ENCODE data around the gene FOXQ1. TPM values are rescaled to one million over a fixed set of nuclear protein-coding genes. Genes with fewer than 3 reads are reported as not detected.
A peak's percentile ranks its signal among the peaks of the same experiment; 100 is the strongest.

Gene FOXQ1
- total RNA-seq, 1 donor from 2014 or later = not detected

DNA sequence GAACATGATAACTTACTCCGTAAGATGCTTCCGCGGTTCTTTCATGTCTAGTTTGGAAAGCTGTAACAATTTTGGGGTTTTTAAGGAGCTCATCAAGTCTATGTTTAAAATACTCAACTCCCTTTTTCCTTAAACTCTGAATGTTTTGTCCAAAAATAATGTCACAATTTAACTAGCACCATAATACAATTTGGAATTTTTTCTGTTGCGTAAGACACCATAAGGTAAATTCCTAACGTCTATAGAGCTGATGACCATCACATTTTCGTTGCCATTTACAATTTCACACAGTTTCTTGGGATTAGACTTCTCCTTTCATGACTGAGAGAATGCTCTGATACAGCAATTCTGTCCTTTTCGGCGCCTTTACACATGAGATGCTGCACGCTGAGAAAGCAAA, 50.7 kb downstream of the FOXQ1 start:
- H3K4me3 Mint-ChIP-seq = no peak overlapping the region
- TF ChIP-seq CTCF (conservative IDR thresholded peaks at IDR 0.05) = no peak
- no peaks in the 10 kb centered on the region for H3K36me3 Mint-ChIP-seq (ENCODE audit: low read depth)
- peaks cover 47% of the 10 kb centered on the region for H3K27me3 Mint-ChIP-seq (ENCODE audit: low read depth)
- no peaks in the 10 kb centered on the region for H3K9me3 Mint-ChIP-seq
- no peak overlapping the region for H3K27ac Mint-ChIP-seq (ENCODE audit: unreplicated experiment)
- H3K4me1 Mint-ChIP-seq = no peaks in the 10 kb centered on the region
- no peak for DNase-seq (ENCODE audit: low read depth, low spot score)

GRCh38 chr6:1363298-1363697, 51.4 kb downstream of the FOXQ1 start:
- H3K9me3 Mint-ChIP-seq = no peaks in the 10 kb centered on the region
- DNase-seq (ENCODE audit: low read depth, low spot score) = no peak
- no peaks in the 10 kb centered on the region for H3K4me1 Mint-ChIP-seq
- H3K27me3 Mint-ChIP-seq (ENCODE audit: low read depth) = peaks cover 54% of the 10 kb centered on the region
- TF ChIP-seq CTCF (conservative IDR thresholded peaks at IDR 0.05) = no peak
- no peaks in the 10 kb centered on the region for H3K36me3 Mint-ChIP-seq (ENCODE audit: low read depth)
- H3K4me3 Mint-ChIP-seq = no peak overlapping the region
- H3K27ac Mint-ChIP-seq (ENCODE audit: unreplicated experiment) = no peak overlapping the region

DNA sequence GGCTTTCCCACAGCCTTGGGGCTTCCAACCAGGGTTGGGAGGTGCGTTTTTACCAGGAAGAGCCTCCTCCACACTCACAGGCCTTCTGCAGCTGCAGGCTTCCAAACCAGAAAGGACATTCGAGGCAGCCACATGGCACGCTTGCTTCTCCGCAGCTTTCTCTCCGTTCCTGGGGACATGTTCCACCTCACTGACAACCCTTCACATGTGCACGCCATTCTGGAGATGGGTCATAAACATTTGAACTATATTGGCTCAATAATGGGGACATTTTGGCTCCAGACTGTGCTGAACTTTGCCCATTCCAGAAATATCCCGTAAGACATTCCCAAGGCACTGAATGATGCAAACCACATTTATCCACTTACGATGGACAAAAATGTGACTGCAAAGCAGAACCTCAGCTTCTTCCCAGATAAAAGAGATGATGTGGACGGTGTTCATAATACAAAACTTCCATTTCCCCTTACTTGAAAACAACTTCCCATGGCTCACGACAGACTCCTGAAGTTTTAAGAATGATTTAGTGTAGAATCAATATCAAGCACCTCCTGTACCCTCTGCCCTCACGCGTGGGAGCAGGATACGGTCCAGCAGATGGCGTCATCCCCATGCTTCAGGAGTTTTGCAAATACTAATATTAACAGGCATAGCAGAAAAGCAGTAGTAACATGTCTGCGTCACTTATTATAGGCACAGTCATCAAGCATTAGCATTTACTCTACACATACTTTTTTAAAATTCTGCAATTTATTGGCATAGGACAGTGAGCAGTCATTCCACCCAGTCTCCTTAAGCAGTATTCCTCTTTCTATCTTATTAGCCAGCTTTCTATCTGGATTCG, 52.1 kb downstream of the FOXQ1 start:
- no peak for DNase-seq (ENCODE audit: low read depth, low spot score)
- H3K27ac Mint-ChIP-seq (ENCODE audit: unreplicated experiment) = no peak overlapping the region
- H3K27me3 Mint-ChIP-seq (ENCODE audit: low read depth) = peaks cover 58% of the 10 kb centered on the region
- H3K9me3 Mint-ChIP-seq = no peaks in the 10 kb centered on the region
- H3K36me3 Mint-ChIP-seq (ENCODE audit: low read depth) = no peaks in the 10 kb centered on the region
- no peaks in the 10 kb centered on the region for H3K4me1 Mint-ChIP-seq
- TF ChIP-seq CTCF (conservative IDR thresholded peaks at IDR 0.05) = peak; percentile 53
- H3K4me3 Mint-ChIP-seq = no peak overlapping the region

Other genes starting within 250 kb of the FOXQ1 start
- not detected in 2 replicates for gene FOXF2, start 77.5 kb downstream of the FOXQ1 start, total RNA-seq

All from neural crest cell (in vitro differentiated cells).